Left ventricle myocardium inferior (tissue), 1 donor: Measurements from ENCODE around the gene NUP210. TPM values are rescaled to one million over a fixed set of nuclear protein-coding genes. Genes with fewer than 3 reads are reported as not detected.

ENCODE experiments used
- total RNA-seq: library from RNA; stranded (reverse); fragmentation: NEBNext Ultra II Directional; extraction: Animal tissue kit (Norgen Biotek cat#: 25700); gene quantifications from one replicate; pipeline ENCODE4 v1.2.1, GENCODE V29; 2021
- donor health status: DM: no; HTN: yes; CAD: no; lungs with severe emphysema.

Gene NUP210
- total RNA-seq, 1 donor from 2014 or later = 2.8 TPM

Other genes with a start within 250 kb of the NUP210 start
- 34.3 TPM for gene HDAC11, start 60.0 kb upstream of the NUP210 start, total RNA-seq
- 56.7 TPM for gene FBLN2, start 128.8 kb upstream of the NUP210 start, total RNA-seq